Activated CD8-positive, alpha-beta T cell treated with anti-CD3 and anti-CD28 coated beads for 36 hours (primary cell): Measurements from ENCODE around the gene MEF2D. TPM values are rescaled to one million over a fixed set of nuclear protein-coding genes. Genes with fewer than 3 reads are reported as not detected.

Source experiments
- ATAC-seq: fragments of 200-7000 bp; cut with Tn5 transposase; one replicate; pipeline ENCODE4 v1.10.0; 2021; ENCODE audit warnings: mild to moderate bottlenecking, moderate library complexity
- CTCF ChIA-PET: fragments of 350-600 bp; sonication (Branson Sonifier 250); formaldehyde crosslinking; loops from one replicate; lab custom pipeline; 2021; ENCODE audit warnings: antibody characterized with exemption; lab: Charles Lee
- POLR2A ChIA-PET: fragments of 350-600 bp; sonication (Branson Sonifier 250); formaldehyde crosslinking; loops from one replicate; lab custom pipeline; 2021; ENCODE audit warnings: antibody characterized with exemption; lab: Charles Lee
- DNase-seq: peaks from one replicate; pipeline ENCODE4 v3.0.0-alpha.2; 2020
- H3K27ac Mint-ChIP-seq: one replicate; pipeline ENCODE4 v1.8.0; 2021; ENCODE audit warnings: mild to moderate bottlenecking, mixed read lengths
- H3K27me3 Mint-ChIP-seq: one replicate; pipeline ENCODE4 v1.8.0; 2021; ENCODE audit warnings: mixed read lengths
- H3K36me3 Mint-ChIP-seq: one replicate; pipeline ENCODE4 v1.8.0; 2021; ENCODE audit warnings: low read depth, mixed read lengths
- H3K4me1 Mint-ChIP-seq: one replicate; pipeline ENCODE4 v1.8.0; 2021; ENCODE audit warnings: low read depth, mixed read lengths
- H3K4me3 Mint-ChIP-seq: one replicate; pipeline ENCODE4 v1.8.0; 2021; ENCODE audit warnings: mild to moderate bottlenecking, moderate library complexity, mixed read lengths
- H3K9me3 Mint-ChIP-seq: one replicate; pipeline ENCODE4 v1.8.0; 2021; ENCODE audit warnings: mixed read lengths
- CTCF ChIP-seq: fragments of 200-600 bp; IDR thresholded peaks from one replicate; pipeline ENCODE4 v1.8.0; 2022; ENCODE audit warnings: antibody characterized with exemption, mild to moderate bottlenecking
- intact Hi-C: fragments of 100-400 bp; cut with micrococcal nuclease; formaldehyde crosslinking; loops from one replicate; pipeline ENCODE4 v1.10.0; 2022
- total RNA-seq, 2 experiments: library from RNA; stranded (reverse); gene quantifications; one replicate each; pipeline ENCODE4 v1.2.3, GENCODE V29; 2021

Gene MEF2D
- total RNA-seq, 2 experiments from 2014 or later = 35.3 to 35.8 TPM

- peaks cover 16% of the 10 kb centered on the region for H3K4me1 Mint-ChIP-seq
- no peaks in the 10 kb centered on the region for H3K9me3 Mint-ChIP-seq
- peak overlapping the region; percentile 32 for H3K27ac Mint-ChIP-seq
- no peak overlapping the region for H3K4me3 Mint-ChIP-seq
- ATAC-seq (no peak), DNase-seq (no peak)
- ChIA-PET CTCF (interaction anchor here (0.8 to 4.9 kb wide), 3 partner anchors 18 to 162 kb away, joined by 3 to 27 read pairs (median 22); no protein-coding TSS in a partner anchor), POLR2A (interaction anchor here (0.6 kb wide), 1 partner anchor 146 kb away, joined by 3 read pairs; no protein-coding TSS in a partner anchor)
- intact Hi-C loops = no loop called here
- no peak for TF ChIP-seq CTCF
- H3K36me3 Mint-ChIP-seq = peaks cover 3% of the 10 kb centered on the region
- no peaks in the 10 kb centered on the region for H3K27me3 Mint-ChIP-seq
Observed at GRCh38 chr1:156461781-156462647, 38.6 kb downstream of the MEF2D start.

DNA sequence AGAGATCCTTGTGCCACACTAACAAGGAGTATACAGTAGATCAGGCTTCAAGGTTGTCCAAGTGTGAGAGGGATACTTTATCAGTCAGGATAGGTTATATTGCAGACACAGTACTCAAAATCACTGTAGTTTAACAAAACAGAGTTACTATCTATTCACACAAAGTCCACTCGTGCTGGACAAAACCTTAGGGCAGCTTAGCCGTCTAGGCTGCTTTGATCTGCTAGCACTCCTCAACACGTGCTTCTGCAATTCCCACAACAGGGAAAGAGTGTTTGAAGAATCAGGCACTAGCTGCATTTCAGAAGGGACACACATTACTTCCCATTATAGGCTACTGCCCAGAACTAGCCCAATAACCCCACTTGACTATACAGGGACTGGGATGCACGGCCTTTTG lies 39.5 kb downstream of the MEF2D start:
- no peak for ATAC-seq
- TF ChIP-seq CTCF = no peak
- H3K4me3 Mint-ChIP-seq = no peak overlapping the region
- POLR2A ChIA-PET = interaction anchor here (0.6 kb wide), 2 partner anchors 144 to 147 kb away, joined by 3 read pairs; no protein-coding TSS in a partner anchor
- intact Hi-C loops = no loop called here
- H3K9me3 Mint-ChIP-seq = no peaks in the 10 kb centered on the region
- DNase-seq = no peak
- peaks cover 2% of the 10 kb centered on the region for H3K36me3 Mint-ChIP-seq
- H3K27me3 Mint-ChIP-seq = no peaks in the 10 kb centered on the region
- CTCF ChIA-PET = interaction anchor here (1.2 to 4.9 kb wide), 4 partner anchors 15 to 148 kb away, joined by 3 to 27 read pairs (median 16); no protein-coding TSS in a partner anchor
- no peak overlapping the region for H3K27ac Mint-ChIP-seq
- peaks cover 24% of the 10 kb centered on the region for H3K4me1 Mint-ChIP-seq

- Mint-ChIP-seq H3K4me1 (peaks cover 23% of the 10 kb centered on the region), H3K9me3 (no peaks in the 10 kb centered on the region), H3K27ac (no peak overlapping the region), H3K27me3 (no peaks in the 10 kb centered on the region), H3K4me3 (no peak overlapping the region), H3K36me3 (peaks cover 2% of the 10 kb centered on the region)
- ATAC-seq (no peak), DNase-seq (no peak)
- ChIA-PET POLR2A (interaction anchor here (0.6 kb wide), 1 partner anchor 145 kb away, joined by 3 read pairs; no protein-coding TSS in a partner anchor), CTCF (interaction anchor here (1.2 to 4.9 kb wide), 4 partner anchors 15 to 148 kb away, joined by 3 to 27 read pairs (median 16); no protein-coding TSS in a partner anchor)
- no peak for TF ChIP-seq CTCF
- intact Hi-C loops = no loop called here
Observed at GRCh38 chr1:156460525-156460924, 40.0 kb downstream of the MEF2D start.

- Mint-ChIP-seq H3K4me1 (peaks cover 16% of the 10 kb centered on the region), H3K27ac (peak overlapping the region; percentile 42), H3K4me3 (no peak overlapping the region), H3K27me3 (no peaks in the 10 kb centered on the region), H3K9me3 (no peaks in the 10 kb centered on the region), H3K36me3 (peaks cover 2% of the 10 kb centered on the region)
- POLR2A ChIA-PET = interaction anchor here (0.7 to 2.1 kb wide), 7 partner anchors 10 to 139 kb away, joined by 3 to 12 read pairs (median 5); partner anchors contain the start of genes MEF2D and NAXE
- DNase-seq = no peak
- no peak for TF ChIP-seq CTCF
- CTCF ChIA-PET = interaction anchor here (1.1 to 4.9 kb wide), 10 partner anchors 12 to 166 kb away, joined by 3 to 27 read pairs (median 10); no protein-coding TSS in a partner anchor
- intact Hi-C loops = loop anchor here (5.0 kb wide), 2 partner anchors 44 to 144 kb away; partner anchors contain the start of genes GPATCH4 and MEF2D
- no peak for ATAC-seq
Observed at GRCh38 chr1:156458181-156458503, 42.4 kb downstream of the MEF2D start.
